ENCODE data around the gene PARD6B. TPM values are rescaled to one million over a fixed set of nuclear protein-coding genes. Genes with fewer than 3 reads are reported as not detected.

The PARD6B gene
- total and polyA plus RNA-seq, 2 of the 13 experiments (the other 11 are each of a cell fraction or from before 2014, with no cell fraction given) = 6.9 to 22.2 TPM

DNA sequence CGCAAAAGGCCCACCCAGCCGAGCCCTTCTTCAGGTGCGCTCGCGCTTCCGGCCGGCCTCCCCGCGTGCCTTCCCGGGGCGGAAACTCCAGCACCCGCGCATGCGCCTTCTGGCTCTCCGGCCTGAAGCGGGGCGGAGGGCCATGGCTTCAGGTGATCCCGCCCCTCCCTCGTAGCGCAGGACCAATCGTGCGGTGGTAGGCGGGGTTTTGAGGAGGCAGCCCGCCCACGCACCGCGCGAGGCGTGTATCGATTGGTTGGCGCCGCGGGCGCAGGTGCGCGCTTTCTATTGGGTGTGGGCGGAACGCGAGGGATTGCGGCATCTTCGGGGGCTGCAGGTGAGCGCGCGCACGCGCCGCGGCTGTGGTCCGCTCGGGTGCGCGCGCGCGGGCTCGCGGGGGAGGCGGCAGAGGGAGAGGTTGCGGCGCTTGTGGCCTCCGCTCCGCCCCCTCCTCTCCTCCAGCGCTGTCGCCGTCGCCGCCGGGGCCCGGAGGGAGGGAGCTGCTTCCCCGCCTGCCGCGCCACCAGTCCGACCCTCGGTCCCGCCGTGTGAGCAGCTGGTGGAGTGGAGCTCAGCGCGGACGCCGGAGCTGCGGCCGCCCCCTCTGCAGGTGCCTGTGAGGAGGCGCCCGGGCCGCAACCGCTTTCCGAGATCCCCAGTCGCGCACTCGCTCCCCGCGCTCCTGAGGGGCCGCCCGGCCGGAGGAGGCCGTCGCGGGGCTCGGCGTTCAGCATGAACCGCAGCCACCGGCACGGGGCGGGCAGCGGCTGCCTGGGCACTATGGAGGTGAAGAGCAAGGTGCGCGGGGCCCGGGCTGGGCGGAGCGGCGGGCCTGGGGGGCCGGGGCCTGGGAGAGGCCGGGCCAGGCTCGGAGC, at the start of gene PARD6B (continued):
- TF ChIP-seq, protein P1, sequence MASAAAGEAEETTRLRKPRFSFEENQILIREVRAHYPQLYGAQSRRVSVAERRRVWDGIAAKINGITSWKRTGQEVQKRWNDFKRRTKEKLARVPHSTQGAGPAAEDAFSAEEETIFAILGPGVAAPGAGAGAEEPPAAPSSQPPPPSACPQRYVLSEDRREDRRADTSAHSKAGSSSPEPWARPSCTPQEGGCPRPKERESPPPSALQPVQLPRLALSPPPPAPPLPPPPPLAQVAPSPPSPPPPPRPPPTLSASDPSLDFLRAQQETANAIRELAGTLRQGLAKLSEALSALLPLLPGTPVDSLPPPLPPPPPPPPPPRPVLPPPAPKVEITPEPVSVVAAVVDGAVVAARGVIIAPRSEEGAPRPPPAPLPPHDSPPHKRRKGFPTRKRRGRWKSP (CRISPR knock-in tag; IDR thresholded peaks at IDR 0.05) = peak; percentile 98
- TF ChIP-seq ZNF607 (CRISPR knock-in tag; IDR thresholded peaks at IDR 0.05; ENCODE audit: borderline replicate concordance) = peak; percentile 95
- TF ChIP-seq CBFB (CRISPR knock-in tag; IDR thresholded peaks at IDR 0.05) = peak; percentile 40; the same call in 1 of the 2 replicates
- TF ChIP-seq ZSCAN9 (CRISPR knock-in tag; IDR thresholded peaks at IDR 0.05; ENCODE audit: borderline replicate concordance) = peak; percentile 40
- TF ChIP-seq ZNF652 (CRISPR knock-in tag; IDR thresholded peaks at IDR 0.05; ENCODE audit: borderline replicate concordance, low read depth) = no peak
- no peak for TF ChIP-seq NCOA5 (CRISPR knock-in tag; IDR thresholded peaks at IDR 0.05)
- no peak for TF ChIP-seq NFRKB (IDR thresholded peaks at IDR 0.05)
- TF ChIP-seq TCF7 (IDR thresholded peaks at IDR 0.05; ENCODE audit: low read depth) = no peak
- no peak for TF ChIP-seq SOX13 (IDR thresholded peaks at IDR 0.05)
- TF ChIP-seq SOX13 (CRISPR knock-in tag; conservative IDR thresholded peaks at IDR 0.05 in 1 of 2, IDR thresholded peaks at IDR 0.05 in 1 of 2) = peak in 1 of 2 experiments; percentile 8; a peak in 1 of 4 replicates
- TF ChIP-seq HDAC6 (IDR thresholded peaks at IDR 0.05; ENCODE audit: low read depth, low read length) = no peak
- TF ChIP-seq GABPA (IDR thresholded peaks at IDR 0.05; ENCODE audit: low read depth, low read length) = peak; percentile 86
- peak; percentile 90 for TF ChIP-seq GABPA (CRISPR knock-in tag; IDR thresholded peaks at IDR 0.05; ENCODE audit: low read depth)
- peak; percentile 88 for TF ChIP-seq THAP11 (CRISPR knock-in tag; IDR thresholded peaks at IDR 0.05)
- TF ChIP-seq, protein P2, sequence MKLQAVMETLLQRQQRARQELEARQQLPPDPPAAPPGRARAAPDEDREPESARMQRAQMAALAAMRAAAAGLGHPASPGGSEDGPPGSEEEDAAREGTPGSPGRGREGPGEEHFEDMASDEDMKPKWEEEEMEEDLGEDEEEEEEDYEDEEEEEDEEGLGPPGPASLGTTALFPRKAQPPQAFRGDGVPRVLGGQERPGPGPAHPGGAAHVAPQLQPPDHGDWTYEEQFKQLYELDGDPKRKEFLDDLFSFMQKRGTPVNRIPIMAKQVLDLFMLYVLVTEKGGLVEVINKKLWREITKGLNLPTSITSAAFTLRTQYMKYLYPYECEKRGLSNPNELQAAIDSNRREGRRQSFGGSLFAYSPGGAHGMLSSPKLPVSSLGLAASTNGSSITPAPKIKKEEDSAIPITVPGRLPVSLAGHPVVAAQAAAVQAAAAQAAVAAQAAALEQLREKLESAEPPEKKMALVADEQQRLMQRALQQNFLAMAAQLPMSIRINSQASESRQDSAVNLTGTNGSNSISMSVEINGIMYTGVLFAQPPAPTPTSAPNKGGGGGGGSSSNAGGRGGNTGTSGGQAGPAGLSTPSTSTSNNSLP (IDR thresholded peaks at IDR 0.05; ENCODE audit: low read depth, low read length) = peak; percentile 9; the same call in 1 of the 2 replicates
- no peak for TF ChIP-seq PITX1 (CRISPR knock-in tag; IDR thresholded peaks at IDR 0.05)
- TF ChIP-seq ZNF431 (CRISPR knock-in tag; IDR thresholded peaks at IDR 0.05; ENCODE audit: borderline replicate concordance, low read depth) = no peak; the same call in 1 of the 2 replicates
- TF ChIP-seq, protein P3, sequence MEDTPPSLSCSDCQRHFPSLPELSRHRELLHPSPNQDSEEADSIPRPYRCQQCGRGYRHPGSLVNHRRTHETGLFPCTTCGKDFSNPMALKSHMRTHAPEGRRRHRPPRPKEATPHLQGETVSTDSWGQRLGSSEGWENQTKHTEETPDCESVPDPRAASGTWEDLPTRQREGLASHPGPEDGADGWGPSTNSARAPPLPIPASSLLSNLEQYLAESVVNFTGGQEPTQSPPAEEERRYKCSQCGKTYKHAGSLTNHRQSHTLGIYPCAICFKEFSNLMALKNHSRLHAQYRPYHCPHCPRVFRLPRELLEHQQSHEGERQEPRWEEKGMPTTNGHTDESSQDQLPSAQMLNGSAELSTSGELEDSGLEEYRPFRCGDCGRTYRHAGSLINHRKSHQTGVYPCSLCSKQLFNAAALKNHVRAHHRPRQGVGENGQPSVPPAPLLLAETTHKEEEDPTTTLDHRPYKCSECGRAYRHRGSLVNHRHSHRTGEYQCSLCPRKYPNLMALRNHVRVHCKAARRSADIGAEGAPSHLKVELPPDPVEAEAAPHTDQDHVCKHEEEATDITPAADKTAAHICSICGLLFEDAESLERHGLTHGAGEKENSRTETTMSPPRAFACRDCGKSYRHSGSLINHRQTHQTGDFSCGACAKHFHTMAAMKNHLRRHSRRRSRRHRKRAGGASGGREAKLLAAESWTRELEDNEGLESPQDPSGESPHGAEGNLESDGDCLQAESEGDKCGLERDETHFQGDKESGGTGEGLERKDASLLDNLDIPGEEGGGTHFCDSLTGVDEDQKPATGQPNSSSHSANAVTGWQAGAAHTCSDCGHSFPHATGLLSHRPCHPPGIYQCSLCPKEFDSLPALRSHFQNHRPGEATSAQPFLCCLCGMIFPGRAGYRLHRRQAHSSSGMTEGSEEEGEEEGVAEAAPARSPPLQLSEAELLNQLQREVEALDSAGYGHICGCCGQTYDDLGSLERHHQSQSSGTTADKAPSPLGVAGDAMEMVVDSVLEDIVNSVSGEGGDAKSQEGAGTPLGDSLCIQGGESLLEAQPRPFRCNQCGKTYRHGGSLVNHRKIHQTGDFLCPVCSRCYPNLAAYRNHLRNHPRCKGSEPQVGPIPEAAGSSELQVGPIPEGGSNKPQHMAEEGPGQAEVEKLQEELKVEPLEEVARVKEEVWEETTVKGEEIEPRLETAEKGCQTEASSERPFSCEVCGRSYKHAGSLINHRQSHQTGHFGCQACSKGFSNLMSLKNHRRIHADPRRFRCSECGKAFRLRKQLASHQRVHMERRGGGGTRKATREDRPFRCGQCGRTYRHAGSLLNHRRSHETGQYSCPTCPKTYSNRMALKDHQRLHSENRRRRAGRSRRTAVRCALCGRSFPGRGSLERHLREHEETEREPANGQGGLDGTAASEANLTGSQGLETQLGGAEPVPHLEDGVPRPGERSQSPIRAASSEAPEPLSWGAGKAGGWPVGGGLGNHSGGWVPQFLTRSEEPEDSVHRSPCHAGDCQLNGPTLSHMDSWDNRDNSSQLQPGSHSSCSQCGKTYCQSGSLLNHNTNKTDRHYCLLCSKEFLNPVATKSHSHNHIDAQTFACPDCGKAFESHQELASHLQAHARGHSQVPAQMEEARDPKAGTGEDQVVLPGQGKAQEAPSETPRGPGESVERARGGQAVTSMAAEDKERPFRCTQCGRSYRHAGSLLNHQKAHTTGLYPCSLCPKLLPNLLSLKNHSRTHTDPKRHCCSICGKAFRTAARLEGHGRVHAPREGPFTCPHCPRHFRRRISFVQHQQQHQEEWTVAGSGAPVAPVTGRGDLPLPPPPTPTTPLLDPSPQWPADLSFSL (CRISPR knock-in tag; IDR thresholded peaks at IDR 0.05) = no peak
- TF ChIP-seq BATF2 (CRISPR knock-in tag; IDR thresholded peaks at IDR 0.05) = 0 out of 2 replicates have a peak, but pooled peaks have one; percentile 63
- TF ChIP-seq CEBPG (CRISPR knock-in tag; IDR thresholded peaks at IDR 0.05) = peak; percentile 95
- TF ChIP-seq BHLHE40 (IDR thresholded peaks at IDR 0.05; ENCODE audit: low read length) = peak; percentile 78

All from HepG2 (cell line).